OCI-LY1 (cell line): Measurements from ENCODE around the gene SHANK3.

Experiments used
- H2AFZ ChIP-seq: fragments of 200-600 bp; sonication (generic), shearing (Covaris generic); 2 replicates; pipeline ENCODE4 v1.6.0; 2014; ENCODE audit warnings: antibody characterized with exemption, mild to moderate bottlenecking, low read length
- H3F3A ChIP-seq: fragments of 200-600 bp; sonication (generic), shearing (Covaris generic); 2 replicates; pipeline ENCODE4 v1.6.0; 2014; ENCODE audit warnings: mild to moderate bottlenecking, antibody characterized with exemption, low read length, moderate library complexity; ENCODE audit not compliant: insufficient read depth
- H3K27ac ChIP-seq: fragments of 200-600 bp; sonication (generic); 2 replicates; pipeline ENCODE4 v1.5.1; 2014; ENCODE audit warnings: low read length, mixed run types, mild to moderate bottlenecking, low read depth; ENCODE audit not compliant: poor library complexity, severe bottlenecking
- H3K27me3 ChIP-seq: fragments of 200-600 bp; sonication (generic); 2 replicates; pipeline ENCODE4 v1.6.0; 2014; ENCODE audit warnings: antibody characterized with exemption, mild to moderate bottlenecking, low read length, moderate library complexity; ENCODE audit not compliant: insufficient read depth
- H3K36me3 ChIP-seq: fragments of 200-600 bp; sonication (generic); 2 replicates; pipeline ENCODE4 v1.6.1; 2014; ENCODE audit warnings: mild to moderate bottlenecking, antibody characterized with exemption, low read length, moderate library complexity, mixed read lengths; ENCODE audit not compliant: insufficient read depth
- H3K4me1 ChIP-seq: fragments of 200-600 bp; sonication (generic); 2 replicates; pipeline ENCODE4 v1.5.1; 2014; ENCODE audit warnings: mild to moderate bottlenecking, low read length, moderate library complexity; ENCODE audit not compliant: insufficient read depth, severe bottlenecking
- H3K4me2 ChIP-seq: fragments of 200-600 bp; sonication (generic), shearing (Covaris generic); 2 replicates; pipeline ENCODE4 v1.6.1; 2014; ENCODE audit warnings: low read length
- H3K4me3 ChIP-seq: fragments of 200-600 bp; sonication (generic); 2 replicates; pipeline ENCODE4 v1.5.1; 2014; ENCODE audit warnings: low read length, low read depth, mild to moderate bottlenecking, mixed read lengths; ENCODE audit not compliant: poor library complexity, severe bottlenecking
- H3K79me2 ChIP-seq: fragments of 200-600 bp; shearing (Covaris generic); 2 replicates; pipeline ENCODE4 v1.6.1; 2016; ENCODE audit warnings: mixed run types, low read length, mixed read lengths; ENCODE audit not compliant: insufficient read depth
- H3K9ac ChIP-seq: fragments of 200-600 bp; sonication (generic), shearing (Covaris generic); 2 replicates; pipeline ENCODE4 v1.6.1; 2014; ENCODE audit warnings: mild to moderate bottlenecking, low read length, mixed read lengths
- H3K9me2 ChIP-seq: fragments of 200-600 bp; sonication (generic), shearing (Covaris generic); 2 replicates; pipeline ENCODE4 v1.6.1; 2014; ENCODE audit warnings: low read depth, mild to moderate bottlenecking, low read length, mixed read lengths
- H3K9me3 ChIP-seq: fragments of 200-600 bp; shearing (Covaris generic); 2 replicates; pipeline ENCODE4 v1.6.1; 2014; ENCODE audit warnings: low read length, mixed read lengths
- H4K20me1 ChIP-seq: fragments of 200-600 bp; sonication (generic), shearing (Covaris generic); 2 replicates; pipeline ENCODE4 v1.6.0; 2016; ENCODE audit warnings: mild to moderate bottlenecking, low read length; ENCODE audit not compliant: insufficient read depth
- EZH2 ChIP-seq: fragments of 200-600 bp; sonication (generic), shearing (Covaris generic); IDR thresholded peaks from 2 replicates; pipeline ENCODE4 v1.8.0; 2017; ENCODE audit warnings: borderline replicate concordance, mixed run types, mild to moderate bottlenecking, antibody characterized with exemption, low read length, moderate library complexity, mixed read lengths
- TF ChIP-seq, protein P1 (sequence below): fragments of 200-600 bp; sonication (generic), shearing (Covaris generic); IDR thresholded peaks from 2 replicates; pipeline ENCODE4 v1.5.1; 2017; ENCODE audit warnings: mild to moderate bottlenecking, antibody characterized with exemption, low read length, moderate library complexity, mixed read lengths

SHANK3 gene

GRCh38 chr22:50701428-50702154, 29.0 kb downstream of the SHANK3 start:
- H3K4me1 ChIP-seq, result no peaks in the 10 kb centered on the region
- H3K4me3 ChIP-seq, result no peak overlapping the region
- TF ChIP-seq, protein P1, sequence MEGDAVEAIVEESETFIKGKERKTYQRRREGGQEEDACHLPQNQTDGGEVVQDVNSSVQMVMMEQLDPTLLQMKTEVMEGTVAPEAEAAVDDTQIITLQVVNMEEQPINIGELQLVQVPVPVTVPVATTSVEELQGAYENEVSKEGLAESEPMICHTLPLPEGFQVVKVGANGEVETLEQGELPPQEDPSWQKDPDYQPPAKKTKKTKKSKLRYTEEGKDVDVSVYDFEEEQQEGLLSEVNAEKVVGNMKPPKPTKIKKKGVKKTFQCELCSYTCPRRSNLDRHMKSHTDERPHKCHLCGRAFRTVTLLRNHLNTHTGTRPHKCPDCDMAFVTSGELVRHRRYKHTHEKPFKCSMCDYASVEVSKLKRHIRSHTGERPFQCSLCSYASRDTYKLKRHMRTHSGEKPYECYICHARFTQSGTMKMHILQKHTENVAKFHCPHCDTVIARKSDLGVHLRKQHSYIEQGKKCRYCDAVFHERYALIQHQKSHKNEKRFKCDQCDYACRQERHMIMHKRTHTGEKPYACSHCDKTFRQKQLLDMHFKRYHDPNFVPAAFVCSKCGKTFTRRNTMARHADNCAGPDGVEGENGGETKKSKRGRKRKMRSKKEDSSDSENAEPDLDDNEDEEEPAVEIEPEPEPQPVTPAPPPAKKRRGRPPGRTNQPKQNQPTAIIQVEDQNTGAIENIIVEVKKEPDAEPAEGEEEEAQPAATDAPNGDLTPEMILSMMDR, result no peak
- no peak for TF ChIP-seq EZH2
- H3K4me2 ChIP-seq, result no peak overlapping the region
- no peaks in the 10 kb centered on the region for H3K36me3 ChIP-seq
- H3K79me2 ChIP-seq, result no peaks in the 10 kb centered on the region
- H3K9ac ChIP-seq, result no peak overlapping the region
- H2AFZ ChIP-seq, result no peak overlapping the region
- H3K9me2 ChIP-seq, result no peaks in the 10 kb centered on the region
- H3F3A ChIP-seq, result no peaks in the 10 kb centered on the region
- H4K20me1 ChIP-seq, result no peaks in the 10 kb centered on the region
- no peaks in the 10 kb centered on the region for H3K9me3 ChIP-seq
- H3K27ac ChIP-seq, result no peak overlapping the region
- no peaks in the 10 kb centered on the region; the same call in 1 of the 2 replicates for H3K27me3 ChIP-seq

- no peaks in the 10 kb centered on the region for H3K9me2 ChIP-seq
- H3K4me3 ChIP-seq, result no peak overlapping the region
- no peak for TF ChIP-seq EZH2
- TF ChIP-seq, protein P1, result no peak
- H3K4me1 ChIP-seq, result no peaks in the 10 kb centered on the region
- H3K79me2 ChIP-seq, result no peaks in the 10 kb centered on the region
- no peak overlapping the region for H2AFZ ChIP-seq
- H4K20me1 ChIP-seq, result no peaks in the 10 kb centered on the region
- H3F3A ChIP-seq, result no peaks in the 10 kb centered on the region
- no peak overlapping the region for H3K4me2 ChIP-seq
- no peaks in the 10 kb centered on the region for H3K36me3 ChIP-seq
- H3K27me3 ChIP-seq, result no peaks in the 10 kb centered on the region; the same call in 1 of the 2 replicates
- H3K27ac ChIP-seq, result no peak overlapping the region
- no peaks in the 10 kb centered on the region for H3K9me3 ChIP-seq
- no peak overlapping the region for H3K9ac ChIP-seq
Observed at GRCh38 chr22:50702261-50702671, 29.6 kb downstream of the SHANK3 start.

DNA sequence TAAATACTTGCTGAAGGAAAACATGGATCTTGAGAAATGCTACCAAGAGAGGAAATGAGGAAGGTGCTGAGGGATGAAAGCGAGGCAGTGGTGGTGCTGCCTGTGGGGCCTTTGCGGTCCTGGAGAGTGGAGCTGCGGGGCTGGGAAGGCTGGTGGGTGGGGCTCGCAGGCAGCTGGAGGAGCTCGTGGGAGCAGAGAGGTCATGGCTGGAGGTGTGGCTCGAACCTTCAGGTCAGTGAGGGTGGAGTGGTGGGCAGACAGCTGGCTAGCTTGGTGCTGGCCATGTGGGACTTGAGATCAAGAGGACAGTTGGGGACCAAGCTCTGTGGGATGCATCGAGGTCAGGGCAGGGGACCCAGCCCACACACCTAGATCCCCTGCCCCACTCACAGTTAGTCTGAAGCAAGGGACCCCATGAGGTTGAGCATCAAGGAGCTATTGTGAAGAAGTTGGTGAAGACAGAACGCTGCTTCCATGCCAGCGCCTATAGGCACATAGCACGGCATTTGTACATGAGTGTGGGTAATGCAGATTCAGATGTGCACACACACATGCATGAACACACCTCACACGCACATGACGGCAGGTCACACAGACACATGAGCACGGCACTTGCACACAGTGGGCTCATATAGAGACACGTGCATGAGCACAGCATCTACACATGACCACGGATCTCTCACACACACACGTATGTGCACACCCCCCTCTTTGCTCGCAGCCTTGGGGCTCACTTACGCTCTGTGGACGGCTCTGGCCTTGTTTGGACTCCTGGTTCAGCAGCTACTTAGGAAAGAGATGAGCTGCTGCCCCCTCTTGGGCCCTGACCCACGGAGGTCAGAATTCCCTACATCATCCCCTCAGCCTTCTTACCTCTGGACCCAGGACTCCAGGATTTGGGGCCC, 30.4 kb downstream of the SHANK3 start:
- Histone ChIP-seq H3K4me3 (no peak overlapping the region), H3F3A (no peaks in the 10 kb centered on the region), H3K4me1 (no peaks in the 10 kb centered on the region), H3K9me2 (no peaks in the 10 kb centered on the region), H3K4me2 (no peak overlapping the region), H3K27ac (no peak overlapping the region), H3K27me3 (no peaks in the 10 kb centered on the region; the same call in 1 of the 2 replicates), H2AFZ (no peak overlapping the region), H3K79me2 (no peaks in the 10 kb centered on the region), H3K9me3 (no peaks in the 10 kb centered on the region), H3K36me3 (no peaks in the 10 kb centered on the region), H3K9ac (no peak overlapping the region), H4K20me1 (no peaks in the 10 kb centered on the region)
- TF ChIP-seq, protein P1, result no peak
- no peak for TF ChIP-seq EZH2
